ENCODE results near the gene SNW1. TPM values are rescaled to one million over a fixed set of nuclear protein-coding genes. Genes with fewer than 3 reads are reported as not detected.

SNW1 gene
- total RNA-seq (ENCODE audit: unreplicated experiment): 71.2 TPM
- long read RNA-seq, transcript SNW1-201 (14 exons, 2,163 nt): major isoform, 28 of 42 reads
- long read RNA-seq, partial matches to known transcripts: 11 of 42 reads
- long read RNA-seq, other reads (novel, unspliced or antisense): 2 of 42 reads

DNA sequence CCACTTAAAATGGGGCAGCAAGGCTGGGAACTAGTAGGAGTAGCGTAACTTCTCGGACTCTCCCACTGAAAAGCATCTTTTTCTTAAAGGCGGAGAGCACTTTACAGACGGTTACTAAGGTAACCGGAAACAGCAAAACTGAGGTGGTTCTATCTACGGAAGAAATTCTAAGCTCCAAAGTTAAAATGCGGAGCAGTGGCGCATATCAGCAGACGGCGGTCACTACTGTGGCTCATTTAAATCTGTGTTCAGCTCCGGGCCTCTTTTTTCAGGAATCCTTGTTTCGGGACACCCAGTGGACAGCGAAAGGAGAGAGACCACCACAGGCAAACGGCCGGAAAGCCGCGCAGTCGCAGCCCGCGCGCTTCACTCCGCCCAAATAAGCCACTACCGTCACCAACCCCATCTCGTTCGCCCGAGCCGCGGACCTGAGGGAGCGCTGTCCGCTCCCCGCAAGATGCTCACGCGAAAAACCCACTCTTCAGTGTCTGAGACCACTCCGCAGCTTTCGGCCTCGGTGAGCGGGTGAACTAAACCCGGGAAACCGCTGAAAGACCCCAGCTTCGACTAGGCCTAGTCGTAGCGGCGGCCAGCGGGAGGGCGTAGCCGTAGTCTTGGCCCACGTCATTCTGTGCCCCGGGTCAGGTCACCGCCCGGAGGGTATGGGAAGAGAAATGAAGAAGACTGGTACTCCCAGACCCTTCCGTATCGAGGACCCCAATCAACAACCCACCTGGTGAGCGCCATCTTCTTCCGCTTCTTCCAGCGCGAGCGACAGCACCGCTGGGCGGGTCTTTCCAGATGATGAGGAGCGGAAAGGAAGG lies at the start of gene SNW1:
Gene SNW1 (minus strand): TSS at position 776 of the 824 bp plus-strand sequence. CDS start 29 bp downstream, at position 747.
- Mint-ChIP-seq H3K9me3 (ENCODE audit: unreplicated experiment) (no peaks in the 10 kb centered on the region), H3K27ac (ENCODE audit: unreplicated experiment) (peak within 1 kb of the TSS; percentile 97), H3K4me3 (ENCODE audit: unreplicated experiment) (peak within 1 kb of the TSS; percentile 96), H3K27me3 (ENCODE audit: unreplicated experiment) (peaks cover 7% of the 10 kb centered on the region), H3K4me1 (ENCODE audit: unreplicated experiment) (peaks cover 15% of the 10 kb centered on the region), H3K36me3 (ENCODE audit: low read depth, unreplicated experiment) (peaks cover 19% of the 10 kb centered on the region)
- peak; percentile 81 for DNase-seq (ENCODE audit: low spot score)
- TF ChIP-seq, protein P1, sequence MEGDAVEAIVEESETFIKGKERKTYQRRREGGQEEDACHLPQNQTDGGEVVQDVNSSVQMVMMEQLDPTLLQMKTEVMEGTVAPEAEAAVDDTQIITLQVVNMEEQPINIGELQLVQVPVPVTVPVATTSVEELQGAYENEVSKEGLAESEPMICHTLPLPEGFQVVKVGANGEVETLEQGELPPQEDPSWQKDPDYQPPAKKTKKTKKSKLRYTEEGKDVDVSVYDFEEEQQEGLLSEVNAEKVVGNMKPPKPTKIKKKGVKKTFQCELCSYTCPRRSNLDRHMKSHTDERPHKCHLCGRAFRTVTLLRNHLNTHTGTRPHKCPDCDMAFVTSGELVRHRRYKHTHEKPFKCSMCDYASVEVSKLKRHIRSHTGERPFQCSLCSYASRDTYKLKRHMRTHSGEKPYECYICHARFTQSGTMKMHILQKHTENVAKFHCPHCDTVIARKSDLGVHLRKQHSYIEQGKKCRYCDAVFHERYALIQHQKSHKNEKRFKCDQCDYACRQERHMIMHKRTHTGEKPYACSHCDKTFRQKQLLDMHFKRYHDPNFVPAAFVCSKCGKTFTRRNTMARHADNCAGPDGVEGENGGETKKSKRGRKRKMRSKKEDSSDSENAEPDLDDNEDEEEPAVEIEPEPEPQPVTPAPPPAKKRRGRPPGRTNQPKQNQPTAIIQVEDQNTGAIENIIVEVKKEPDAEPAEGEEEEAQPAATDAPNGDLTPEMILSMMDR (IDR thresholded peaks at IDR 0.05; ENCODE audit: unreplicated experiment): no peak

DNA sequence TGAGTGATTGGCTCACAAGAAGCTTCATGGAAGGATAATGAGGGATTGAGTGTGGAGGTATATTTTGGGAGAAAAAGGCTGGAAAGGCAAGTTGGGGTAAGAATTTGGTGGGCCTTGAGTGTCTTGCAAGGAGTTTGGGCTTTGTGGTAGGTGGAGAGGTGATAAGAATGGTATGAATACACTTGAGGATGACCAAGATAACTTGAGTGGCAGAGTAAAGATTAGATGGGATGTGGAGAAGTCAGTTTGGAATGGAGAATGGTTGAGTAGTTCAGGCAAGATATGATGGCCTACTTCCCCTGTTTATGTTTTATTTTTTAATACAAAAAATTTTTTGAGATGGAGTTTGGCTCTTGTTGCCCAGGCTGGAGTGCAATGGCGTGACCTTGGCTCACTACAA lies 48.1 kb upstream of the SNW1 start:
- no peak overlapping the region for H3K4me3 Mint-ChIP-seq (ENCODE audit: unreplicated experiment)

DNA sequence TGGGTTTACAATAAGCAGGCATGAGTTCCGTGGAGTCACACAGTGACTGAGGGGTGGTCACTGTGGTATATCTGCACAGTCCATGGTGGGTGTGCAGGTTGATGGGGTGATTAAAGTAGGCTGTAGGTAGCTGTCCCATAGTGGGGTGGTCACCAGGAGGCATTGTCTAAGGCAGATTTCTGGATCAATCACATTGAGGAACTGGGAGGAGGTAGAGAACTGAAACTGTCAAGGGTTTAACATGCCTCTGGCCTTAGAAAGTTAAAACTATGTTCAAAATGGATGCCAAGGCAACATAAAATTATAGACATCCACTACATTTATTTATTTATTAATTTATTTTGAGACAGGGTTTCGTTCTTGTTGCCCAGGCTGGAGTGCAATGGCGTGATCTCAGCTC lies 47.3 kb upstream of the SNW1 start:
- Mint-ChIP-seq H3K27ac (ENCODE audit: unreplicated experiment) (no peak overlapping the region), H3K36me3 (ENCODE audit: low read depth, unreplicated experiment) (no peaks in the 10 kb centered on the region), H3K4me3 (ENCODE audit: unreplicated experiment) (no peak overlapping the region), H3K9me3 (ENCODE audit: unreplicated experiment) (no peaks in the 10 kb centered on the region), H3K4me1 (ENCODE audit: unreplicated experiment) (no peaks in the 10 kb centered on the region), H3K27me3 (ENCODE audit: unreplicated experiment) (no peaks in the 10 kb centered on the region)
- TF ChIP-seq, protein P1 (IDR thresholded peaks at IDR 0.05; ENCODE audit: unreplicated experiment): no peak
- DNase-seq (ENCODE audit: low spot score): no peak

More for the DNA sequence above, 48.1 kb upstream of the SNW1 start:
- H3K27me3 Mint-ChIP-seq (ENCODE audit: unreplicated experiment): no peaks in the 10 kb centered on the region
- H3K4me1 Mint-ChIP-seq (ENCODE audit: unreplicated experiment): no peaks in the 10 kb centered on the region
- TF ChIP-seq, protein P1 (IDR thresholded peaks at IDR 0.05; ENCODE audit: unreplicated experiment): no peak
- H3K9me3 Mint-ChIP-seq (ENCODE audit: unreplicated experiment): no peaks in the 10 kb centered on the region
- H3K27ac Mint-ChIP-seq (ENCODE audit: unreplicated experiment): no peak overlapping the region
- no peaks in the 10 kb centered on the region for H3K36me3 Mint-ChIP-seq (ENCODE audit: low read depth, unreplicated experiment)
- no peak for DNase-seq (ENCODE audit: low spot score)

DNA sequence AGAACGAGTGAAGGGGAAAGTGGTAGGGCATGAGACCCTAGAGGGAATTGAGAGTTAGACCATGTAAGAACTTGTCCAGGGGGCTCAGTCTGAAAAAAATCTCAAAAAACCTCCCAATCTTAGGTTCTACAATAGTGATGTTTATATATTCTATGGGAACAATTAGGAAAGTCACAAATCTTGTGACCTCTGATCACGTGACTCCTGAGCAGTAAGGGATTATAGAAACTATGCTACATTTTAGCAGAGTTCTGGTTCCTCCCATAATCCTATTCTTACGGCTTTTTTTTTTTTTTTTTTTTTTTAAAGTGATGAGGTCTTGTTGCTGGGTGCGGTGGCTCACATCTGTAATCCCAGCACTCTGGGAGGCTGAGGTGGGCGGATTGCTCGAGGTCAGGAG lies 44.8 kb upstream of the SNW1 start:
- no peak overlapping the region for H3K27ac Mint-ChIP-seq (ENCODE audit: unreplicated experiment)
- no peaks in the 10 kb centered on the region for H3K36me3 Mint-ChIP-seq (ENCODE audit: low read depth, unreplicated experiment)
- no peak overlapping the region for H3K4me3 Mint-ChIP-seq (ENCODE audit: unreplicated experiment)
- H3K27me3 Mint-ChIP-seq (ENCODE audit: unreplicated experiment): peaks cover 1% of the 10 kb centered on the region
- H3K4me1 Mint-ChIP-seq (ENCODE audit: unreplicated experiment): no peaks in the 10 kb centered on the region
- no peak for DNase-seq (ENCODE audit: low spot score)
- TF ChIP-seq, protein P1 (IDR thresholded peaks at IDR 0.05; ENCODE audit: unreplicated experiment): no peak
- no peaks in the 10 kb centered on the region for H3K9me3 Mint-ChIP-seq (ENCODE audit: unreplicated experiment)

DNA sequence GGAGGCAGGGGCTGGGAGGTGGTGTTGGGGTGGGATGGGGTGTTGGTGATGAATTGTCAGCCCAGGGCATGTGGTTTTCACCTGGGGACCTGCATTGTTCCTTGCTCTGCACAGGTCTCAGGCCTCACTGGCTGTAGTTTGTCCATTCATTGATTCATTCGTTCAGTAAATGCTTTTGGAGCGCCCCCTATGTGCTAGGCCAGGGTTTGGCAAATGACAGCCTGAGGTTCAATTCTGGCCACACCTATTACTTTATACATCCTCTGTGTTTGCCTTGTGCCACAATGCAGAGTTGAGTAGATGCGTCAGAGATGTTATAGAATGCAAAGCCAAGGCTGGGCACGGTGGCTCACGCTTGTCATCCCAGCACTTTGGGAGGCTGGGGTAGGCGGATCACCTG lies 43.6 kb upstream of the SNW1 start:
- no peaks in the 10 kb centered on the region for H3K4me1 Mint-ChIP-seq (ENCODE audit: unreplicated experiment)
- TF ChIP-seq, protein P1 (IDR thresholded peaks at IDR 0.05; ENCODE audit: unreplicated experiment): peak; percentile 41
- H3K9me3 Mint-ChIP-seq (ENCODE audit: unreplicated experiment): no peaks in the 10 kb centered on the region
- peak; percentile 31 for DNase-seq (ENCODE audit: low spot score)
- H3K27me3 Mint-ChIP-seq (ENCODE audit: unreplicated experiment): peaks cover 1% of the 10 kb centered on the region
- H3K36me3 Mint-ChIP-seq (ENCODE audit: low read depth, unreplicated experiment): no peaks in the 10 kb centered on the region
- no peak overlapping the region for H3K27ac Mint-ChIP-seq (ENCODE audit: unreplicated experiment)
- H3K4me3 Mint-ChIP-seq (ENCODE audit: unreplicated experiment): no peak overlapping the region

Measured in endothelial cell (in vitro differentiated cells).